ENCODE data around the gene ALG12.

Gene ALG12

DNA sequence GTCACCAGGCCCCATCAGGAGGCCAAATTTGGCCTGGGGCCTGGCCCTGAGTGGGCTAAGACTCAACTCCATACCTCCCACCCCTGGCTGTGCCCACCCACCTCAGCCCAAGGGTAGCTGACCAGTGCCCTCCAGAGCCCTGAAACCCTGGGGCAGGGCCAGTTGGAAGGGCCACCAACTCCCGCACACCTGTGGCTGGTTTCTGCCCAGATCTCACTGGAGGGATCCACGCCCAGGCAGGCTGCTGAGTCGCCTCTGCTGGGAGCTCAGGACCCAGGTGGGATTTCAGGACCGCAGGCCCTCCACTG, 33.4 kb upstream of the ALG12 start:
- no peak overlapping the region for H3K4me2 ChIP-seq
- H2AFZ ChIP-seq (ENCODE audit: low read depth) = no peak overlapping the region
- no peaks in the 10 kb centered on the region for H4K20me1 ChIP-seq (ENCODE audit: insufficient read depth)
- TF ChIP-seq, protein P1, sequence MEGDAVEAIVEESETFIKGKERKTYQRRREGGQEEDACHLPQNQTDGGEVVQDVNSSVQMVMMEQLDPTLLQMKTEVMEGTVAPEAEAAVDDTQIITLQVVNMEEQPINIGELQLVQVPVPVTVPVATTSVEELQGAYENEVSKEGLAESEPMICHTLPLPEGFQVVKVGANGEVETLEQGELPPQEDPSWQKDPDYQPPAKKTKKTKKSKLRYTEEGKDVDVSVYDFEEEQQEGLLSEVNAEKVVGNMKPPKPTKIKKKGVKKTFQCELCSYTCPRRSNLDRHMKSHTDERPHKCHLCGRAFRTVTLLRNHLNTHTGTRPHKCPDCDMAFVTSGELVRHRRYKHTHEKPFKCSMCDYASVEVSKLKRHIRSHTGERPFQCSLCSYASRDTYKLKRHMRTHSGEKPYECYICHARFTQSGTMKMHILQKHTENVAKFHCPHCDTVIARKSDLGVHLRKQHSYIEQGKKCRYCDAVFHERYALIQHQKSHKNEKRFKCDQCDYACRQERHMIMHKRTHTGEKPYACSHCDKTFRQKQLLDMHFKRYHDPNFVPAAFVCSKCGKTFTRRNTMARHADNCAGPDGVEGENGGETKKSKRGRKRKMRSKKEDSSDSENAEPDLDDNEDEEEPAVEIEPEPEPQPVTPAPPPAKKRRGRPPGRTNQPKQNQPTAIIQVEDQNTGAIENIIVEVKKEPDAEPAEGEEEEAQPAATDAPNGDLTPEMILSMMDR (conservative IDR thresholded peaks at IDR 0.05; ENCODE audit: low read depth, low read length) = no peak
- H3K4me1 ChIP-seq (ENCODE audit: low read depth, poor library complexity, severe bottlenecking) = no peaks in the 10 kb centered on the region
- no peaks in the 10 kb centered on the region for H3K27me3 ChIP-seq (ENCODE audit: insufficient read depth, low read depth)
- no peak overlapping the region for H3K9ac ChIP-seq
- H3K79me2 ChIP-seq (ENCODE audit: insufficient read depth, low read depth) = no peaks in the 10 kb centered on the region
- H3K4me3 ChIP-seq (IDR thresholded peaks at IDR 0.05; ENCODE audit: insufficient read depth, low read depth, low read length) = no peak overlapping the region
- no peaks in the 10 kb centered on the region for H3K36me3 ChIP-seq (ENCODE audit: insufficient read depth)
- no peak overlapping the region for H3K27ac ChIP-seq

DNA sequence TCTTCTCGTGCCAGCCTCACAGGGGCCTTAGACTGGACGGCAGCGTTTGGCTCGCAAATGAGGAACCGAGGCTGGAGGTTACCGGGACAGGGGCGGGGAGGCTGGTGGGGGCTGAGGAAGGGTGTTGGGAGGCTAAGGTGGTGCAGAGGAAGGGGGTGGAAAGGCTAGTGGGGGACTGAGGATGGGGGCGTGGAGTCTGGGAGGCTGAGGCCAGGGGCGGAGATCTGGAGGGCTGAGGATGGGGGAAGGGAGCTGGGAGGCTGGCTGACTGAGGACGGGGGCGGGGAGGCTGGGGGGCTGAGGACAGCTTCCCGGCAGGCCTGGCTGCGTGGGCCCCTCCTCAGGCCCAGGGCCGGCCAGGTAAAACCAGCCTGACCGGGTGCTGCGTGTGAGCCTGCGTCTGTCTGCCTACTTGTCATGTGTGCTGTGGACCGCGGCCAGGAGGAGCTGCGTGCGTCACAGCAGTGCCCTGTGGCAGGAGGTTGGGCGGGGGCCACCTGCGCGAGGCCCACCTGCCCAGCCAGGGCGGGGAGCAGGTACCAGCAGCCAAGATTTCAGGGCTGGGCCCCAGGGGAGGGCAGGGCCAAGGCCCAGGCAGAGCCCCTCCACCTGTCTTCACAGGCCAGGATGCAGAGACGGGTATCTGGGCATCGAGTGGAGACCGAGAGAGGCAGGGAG, 32.9 kb upstream of the ALG12 start:
- Histone ChIP-seq H3K9ac (no peak overlapping the region), H3K79me2 (ENCODE audit: insufficient read depth, low read depth) (no peaks in the 10 kb centered on the region), H3K27ac (no peak overlapping the region), H3K27me3 (ENCODE audit: insufficient read depth, low read depth) (no peaks in the 10 kb centered on the region), H3K4me1 (ENCODE audit: low read depth, poor library complexity, severe bottlenecking) (no peaks in the 10 kb centered on the region), H4K20me1 (ENCODE audit: insufficient read depth) (no peaks in the 10 kb centered on the region), H2AFZ (ENCODE audit: low read depth) (no peak overlapping the region), H3K36me3 (ENCODE audit: insufficient read depth) (no peaks in the 10 kb centered on the region), H3K4me2 (no peak overlapping the region), H3K4me3 (IDR thresholded peaks at IDR 0.05; ENCODE audit: insufficient read depth, low read depth, low read length) (no peak overlapping the region)
- TF ChIP-seq, protein P1 (conservative IDR thresholded peaks at IDR 0.05; ENCODE audit: low read depth, low read length) = no peak

DNA sequence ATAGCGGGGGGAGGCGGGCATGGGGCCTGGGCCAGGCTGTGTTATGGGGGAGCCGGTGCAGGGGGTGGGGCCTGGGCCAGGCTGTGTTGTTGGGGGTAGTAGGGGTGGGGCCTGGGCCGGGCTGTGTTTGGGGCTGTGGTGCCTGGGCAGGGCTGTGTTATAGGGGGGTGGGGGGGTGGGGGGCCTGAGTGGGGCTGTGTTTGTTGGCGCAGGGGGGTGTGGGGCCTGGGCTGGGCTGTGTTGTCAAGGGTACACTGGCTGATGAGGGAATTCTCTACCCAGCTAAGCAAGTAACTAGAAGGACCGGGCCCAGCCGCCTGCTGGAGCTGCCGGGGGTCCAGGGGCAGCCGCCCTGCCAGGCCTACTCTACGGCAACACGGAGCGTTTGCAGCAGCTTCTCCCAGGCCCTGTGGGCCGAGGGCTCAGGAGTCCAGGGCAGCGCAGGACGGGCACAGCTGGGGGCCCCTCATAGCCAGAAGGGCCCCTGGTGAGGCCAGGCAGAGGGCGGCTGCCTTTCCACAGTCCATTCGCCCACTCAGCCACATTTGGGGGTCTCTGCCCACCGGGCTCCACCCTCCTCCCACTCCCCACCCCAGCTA, 32.3 kb upstream of the ALG12 start:
- no peak overlapping the region for H3K27ac ChIP-seq

DNA sequence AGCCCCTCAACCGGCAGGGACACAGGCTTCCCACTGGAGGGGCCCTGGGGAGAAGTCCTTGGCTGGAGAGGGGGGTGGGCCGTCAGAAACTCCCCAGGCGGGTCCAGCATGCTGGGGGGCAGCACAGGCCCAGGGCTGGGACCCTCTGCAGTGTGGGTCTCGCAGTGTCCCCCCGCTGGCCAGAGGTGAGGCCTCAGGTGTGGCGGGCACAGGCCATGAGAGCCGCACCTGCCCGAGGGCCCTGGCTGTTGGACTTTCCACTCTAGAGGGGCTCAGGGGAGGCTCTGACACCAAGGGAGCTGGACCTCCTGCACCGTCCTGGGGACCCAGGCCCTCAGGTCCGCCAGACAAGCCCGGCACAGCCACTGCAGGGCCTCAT, 31.7 kb upstream of the ALG12 start:
- no peaks in the 10 kb centered on the region for H3K27me3 ChIP-seq (ENCODE audit: insufficient read depth, low read depth)
- H3K4me1 ChIP-seq (ENCODE audit: low read depth, poor library complexity, severe bottlenecking) = peaks cover 6% of the 10 kb centered on the region
- H4K20me1 ChIP-seq (ENCODE audit: insufficient read depth) = no peaks in the 10 kb centered on the region
- no peak overlapping the region for H3K4me3 ChIP-seq (IDR thresholded peaks at IDR 0.05; ENCODE audit: insufficient read depth, low read depth, low read length)
- H3K36me3 ChIP-seq (ENCODE audit: insufficient read depth) = no peaks in the 10 kb centered on the region
- TF ChIP-seq, protein P1 (conservative IDR thresholded peaks at IDR 0.05; ENCODE audit: low read depth, low read length) = no peak
- H3K4me2 ChIP-seq = no peak overlapping the region
- H3K79me2 ChIP-seq (ENCODE audit: insufficient read depth, low read depth) = no peaks in the 10 kb centered on the region
- H3K27ac ChIP-seq = no peak overlapping the region
- no peak overlapping the region for H3K9ac ChIP-seq
- H2AFZ ChIP-seq (ENCODE audit: low read depth) = no peak overlapping the region

More for the DNA sequence above, 32.3 kb upstream of the ALG12 start:
- no peak overlapping the region for H3K4me3 ChIP-seq (IDR thresholded peaks at IDR 0.05; ENCODE audit: insufficient read depth, low read depth, low read length)
- TF ChIP-seq, protein P1 (conservative IDR thresholded peaks at IDR 0.05; ENCODE audit: low read depth, low read length) = no peak
- H3K9ac ChIP-seq = no peak overlapping the region
- H3K4me2 ChIP-seq = no peak overlapping the region
- H3K4me1 ChIP-seq (ENCODE audit: low read depth, poor library complexity, severe bottlenecking) = peaks cover 6% of the 10 kb centered on the region
- H2AFZ ChIP-seq (ENCODE audit: low read depth) = no peak overlapping the region
- no peaks in the 10 kb centered on the region for H3K79me2 ChIP-seq (ENCODE audit: insufficient read depth, low read depth)
- no peaks in the 10 kb centered on the region for H4K20me1 ChIP-seq (ENCODE audit: insufficient read depth)
- no peaks in the 10 kb centered on the region for H3K36me3 ChIP-seq (ENCODE audit: insufficient read depth)
- no peaks in the 10 kb centered on the region for H3K27me3 ChIP-seq (ENCODE audit: insufficient read depth, low read depth)
